Bronchial epithelial cell (primary cell): Measurements from ENCODE around the gene AFF1. TPM values are rescaled to one million over a fixed set of nuclear protein-coding genes. Genes with fewer than 3 reads are reported as not detected.

Experiments
- DNase-seq: peaks from one replicate; pipeline ENCODE4 v3.0.0-alpha.2; 2010; ENCODE audit warnings: low read depth
- FAIRE-seq: peaks from 2 replicates; lab custom pipeline; 2011; peaks lifted over from hg19 to GRCh38; lab: Jason Lieb, UNC
- H3K27me3 ChIP-seq: 2 replicates; pipeline ENCODE4 v1.5.1; 2011; ENCODE audit warnings: low read length; ENCODE audit not compliant: control insufficient read depth, insufficient read depth
- H3K36me3 ChIP-seq: 2 replicates; pipeline ENCODE4 v1.5.1; 2011; ENCODE audit warnings: low read length; ENCODE audit not compliant: control insufficient read depth, insufficient read depth
- H3K4me3 ChIP-seq: 2 replicates; pipeline ENCODE4 v1.5.1; 2011; ENCODE audit warnings: mild to moderate bottlenecking, low read depth, low read length, control low read depth
- total RNA-seq: library from RNA; depleted of rRNA; stranded (reverse); fragments of >200 nt; gene quantifications from 2 replicates; pipeline ENCODE4 v1.2.1, GENCODE V29; 2014
- TF ChIP-seq, protein P1 (sequence below): IDR thresholded peaks from 2 replicates; pipeline ENCODE4 v1.5.1; 2011; ENCODE audit warnings: mild to moderate bottlenecking, moderate library complexity, low read length, control low read depth, inconsistent platforms; ENCODE audit not compliant: insufficient read depth, severe bottlenecking

AFF1 gene
- total RNA-seq, 1 donor from 2014 or later = 9.2 TPM

- Histone ChIP-seq H3K4me3 (no peak overlapping the region), H3K36me3 (no peaks in the 10 kb centered on the region), H3K27me3 (no peaks in the 10 kb centered on the region)
- FAIRE-seq = peak; percentile 36
- DNase-seq = peak; percentile 100
- TF ChIP-seq, protein P1, sequence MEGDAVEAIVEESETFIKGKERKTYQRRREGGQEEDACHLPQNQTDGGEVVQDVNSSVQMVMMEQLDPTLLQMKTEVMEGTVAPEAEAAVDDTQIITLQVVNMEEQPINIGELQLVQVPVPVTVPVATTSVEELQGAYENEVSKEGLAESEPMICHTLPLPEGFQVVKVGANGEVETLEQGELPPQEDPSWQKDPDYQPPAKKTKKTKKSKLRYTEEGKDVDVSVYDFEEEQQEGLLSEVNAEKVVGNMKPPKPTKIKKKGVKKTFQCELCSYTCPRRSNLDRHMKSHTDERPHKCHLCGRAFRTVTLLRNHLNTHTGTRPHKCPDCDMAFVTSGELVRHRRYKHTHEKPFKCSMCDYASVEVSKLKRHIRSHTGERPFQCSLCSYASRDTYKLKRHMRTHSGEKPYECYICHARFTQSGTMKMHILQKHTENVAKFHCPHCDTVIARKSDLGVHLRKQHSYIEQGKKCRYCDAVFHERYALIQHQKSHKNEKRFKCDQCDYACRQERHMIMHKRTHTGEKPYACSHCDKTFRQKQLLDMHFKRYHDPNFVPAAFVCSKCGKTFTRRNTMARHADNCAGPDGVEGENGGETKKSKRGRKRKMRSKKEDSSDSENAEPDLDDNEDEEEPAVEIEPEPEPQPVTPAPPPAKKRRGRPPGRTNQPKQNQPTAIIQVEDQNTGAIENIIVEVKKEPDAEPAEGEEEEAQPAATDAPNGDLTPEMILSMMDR = peak; percentile 38
Measured at GRCh38 chr4:87093443-87094123, 158.8 kb downstream of the AFF1 start.

DNA sequence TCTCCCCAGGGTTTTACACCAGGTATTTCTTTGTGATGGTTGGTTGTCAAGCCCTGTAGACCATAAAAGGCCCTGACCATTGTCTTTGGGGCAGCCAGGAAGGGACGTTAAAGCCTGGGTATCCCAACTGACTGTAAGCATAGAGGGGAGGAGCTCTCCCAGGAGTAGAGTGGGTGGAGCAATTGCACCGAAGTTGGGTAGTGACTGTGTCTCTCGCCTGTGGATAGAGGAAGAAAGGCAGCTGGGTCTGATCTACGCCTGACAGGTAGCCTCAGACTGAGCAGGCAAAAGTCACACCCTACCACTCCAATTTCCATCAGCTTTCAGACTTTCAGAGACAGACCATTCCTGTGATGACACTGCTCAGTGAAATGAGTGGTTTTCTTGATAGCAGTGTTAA is 162.3 kb downstream of the AFF1 start:
- H3K36me3 ChIP-seq = no peaks in the 10 kb centered on the region
- H3K4me3 ChIP-seq = no peak overlapping the region
- no peak for DNase-seq
- TF ChIP-seq, protein P1 = no peak
- no peak for FAIRE-seq
- no peaks in the 10 kb centered on the region for H3K27me3 ChIP-seq

- no peak for FAIRE-seq
- TF ChIP-seq, protein P1 = no peak
- no peak for DNase-seq
- no peaks in the 10 kb centered on the region for H3K27me3 ChIP-seq
- H3K4me3 ChIP-seq = no peak overlapping the region
- no peaks in the 10 kb centered on the region for H3K36me3 ChIP-seq
Measured at GRCh38 chr4:87100168-87100567, 165.4 kb downstream of the AFF1 start.

DNA sequence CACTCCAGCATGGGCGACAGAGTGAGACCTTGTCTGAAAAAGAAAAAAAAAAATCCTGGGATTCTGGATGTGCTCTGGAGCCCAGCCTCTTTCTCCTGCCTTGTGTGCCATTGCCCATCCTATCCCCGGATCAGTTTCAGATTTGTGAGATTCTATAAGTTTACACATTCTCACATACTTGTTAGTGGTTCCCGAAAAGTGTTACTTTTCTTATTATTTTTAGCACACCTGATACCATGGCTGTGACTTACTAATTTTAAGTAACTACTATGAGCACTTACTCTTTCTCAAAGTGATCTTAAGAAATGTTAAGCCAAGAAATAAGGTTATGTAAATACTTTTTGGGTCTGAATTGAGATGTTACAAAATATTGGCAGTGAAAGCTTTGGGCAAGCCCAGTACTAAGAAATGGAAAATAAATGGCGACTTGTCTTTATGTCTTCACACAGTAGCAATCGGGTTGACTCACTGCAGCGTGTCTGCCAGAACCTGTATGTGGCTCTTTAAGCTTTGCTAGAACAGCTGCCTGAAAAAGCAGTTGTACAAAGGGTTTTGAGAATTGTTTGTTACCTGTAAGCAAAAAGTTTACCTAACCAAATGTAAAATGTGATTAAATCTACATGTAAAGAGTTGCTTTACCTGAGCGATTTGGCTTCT is 166.9 kb downstream of the AFF1 start:
- DNase-seq (peak; percentile 82), FAIRE-seq (no peak)
- TF ChIP-seq, protein P1 = no peak
- Histone ChIP-seq H3K4me3 (no peak overlapping the region), H3K36me3 (peaks cover 1% of the 10 kb centered on the region), H3K27me3 (no peaks in the 10 kb centered on the region)

- TF ChIP-seq, protein P1 = no peak
- Histone ChIP-seq H3K36me3 (peaks cover 2% of the 10 kb centered on the region), H3K27me3 (no peaks in the 10 kb centered on the region), H3K4me3 (no peak overlapping the region)
- FAIRE-seq = no peak
- DNase-seq = no peak
Measured at GRCh38 chr4:87103086-87103485, 168.3 kb downstream of the AFF1 start.
